ENCODE results near the gene TFB1M.
A peak's percentile ranks its signal among the peaks of the same experiment; 100 is the strongest.
"Not testable (repeated sequence)": the region's sequence is repeated elsewhere in the genome, so short reads cannot be mapped to it uniquely, and the experiment has no call there.

The TFB1M gene

GRCh38 chr6:155297669-155298068 is 16.6 kb downstream of the TFB1M start:
- no peak for DNase-seq

- DNase-seq: no peak
Observed at GRCh38 chr6:155292711-155293110, 21.6 kb downstream of the TFB1M start.

- DNase-seq: no peak
Observed at GRCh38 chr6:155291291-155291690, 23.0 kb downstream of the TFB1M start.

- DNase-seq: no peak
Observed at GRCh38 chr6:155290491-155290890, 23.8 kb downstream of the TFB1M start.

GRCh38 chr6:155287762-155288161 is 26.5 kb downstream of the TFB1M start:
- DNase-seq: no peak

- DNase-seq: no peak
Observed at GRCh38 chr6:155284775-155285174, 29.5 kb downstream of the TFB1M start.

GRCh38 chr6:155278319-155279049 is 35.8 kb downstream of the TFB1M start:
- DNase-seq: no peak

- DNase-seq: no peak
Observed at GRCh38 chr6:155276638-155277037, 37.6 kb downstream of the TFB1M start.

- no peak for DNase-seq
Observed at GRCh38 chr6:155275808-155276480, 38.3 kb downstream of the TFB1M start.

GRCh38 chr6:155274533-155274932 is 39.8 kb downstream of the TFB1M start:
- DNase-seq: no peak

GRCh38 chr6:155274106-155274505 is 40.2 kb downstream of the TFB1M start:
- no peak for DNase-seq

- no peak for DNase-seq
Observed at GRCh38 chr6:155273431-155273830, 40.9 kb downstream of the TFB1M start.

GRCh38 chr6:155272353-155273232 is 41.7 kb downstream of the TFB1M start:
- DNase-seq: peak; percentile 45

- no peak for DNase-seq
Observed at GRCh38 chr6:155271145-155271544, 43.1 kb downstream of the TFB1M start.

- DNase-seq: no peak
Observed at GRCh38 chr6:155270561-155271091, 43.7 kb downstream of the TFB1M start.

- no peak for DNase-seq
Observed at GRCh38 chr6:155269765-155270164, 44.5 kb downstream of the TFB1M start.

GRCh38 chr6:155268088-155268867 is 46.0 kb downstream of the TFB1M start:
- not testable (repeated sequence) for DNase-seq

GRCh38 chr6:155267411-155267810 is 46.9 kb downstream of the TFB1M start:
- no peak for DNase-seq

GRCh38 chr6:155265843-155266535 is 48.3 kb downstream of the TFB1M start:
- DNase-seq: no peak

GRCh38 chr6:155264693-155265320 is 49.5 kb downstream of the TFB1M start:
- peak; percentile 42 for DNase-seq

- DNase-seq: no peak
Observed at GRCh38 chr6:155263373-155264063, 50.8 kb downstream of the TFB1M start, which contains the start of gene CLDN20. TSS of gene CLDN20 (plus strand) at chr6:155264013. CDS start at chr6:155275720, 11,707 bp downstream.
